NOMO-1 treated with DMSO at 0.1 percent for 48 hours (cell line): ENCODE measurements around the gene METAP1D.

Source experiments
- DNase-seq: peaks from one replicate; lab custom pipeline; 2025; ENCODE audit not compliant: unreplicated experiment; lab: John Stamatoyannopoulos, UW

The METAP1D gene

GRCh38 chr2:172090044-172090961, 90.5 kb downstream of the METAP1D start:
- DNase-seq, result no peak

- no peak for DNase-seq
Observed at GRCh38 chr2:172091000-172091641, 91.4 kb downstream of the METAP1D start.

GRCh38 chr2:172091761-172092566, 92.2 kb downstream of the METAP1D start:
- no peak for DNase-seq

GRCh38 chr2:172092716-172093415, 93.1 kb downstream of the METAP1D start:
- DNase-seq, result no peak

GRCh38 chr2:172093416-172094293, 93.9 kb downstream of the METAP1D start:
- no peak for DNase-seq

- DNase-seq, result no peak
Observed at GRCh38 chr2:172094294-172095145, 94.8 kb downstream of the METAP1D start.

- peak; percentile 48 for DNase-seq
Observed at GRCh38 chr2:172095146-172095904, 95.6 kb downstream of the METAP1D start.

- DNase-seq, result no peak
Observed at GRCh38 chr2:172095905-172096625, 96.3 kb downstream of the METAP1D start.

GRCh38 chr2:172096626-172097547, 97.1 kb downstream of the METAP1D start:
- DNase-seq, result no peak

GRCh38 chr2:172097557-172098131, 97.9 kb downstream of the METAP1D start:
- DNase-seq, result no peak

- no peak for DNase-seq
Observed at GRCh38 chr2:172098287-172098649, 98.5 kb downstream of the METAP1D start.

- no peak for DNase-seq
Observed at GRCh38 chr2:172098650-172099471, 99.1 kb downstream of the METAP1D start.

- no peak for DNase-seq
Observed at GRCh38 chr2:172099472-172100079, 99.8 kb downstream of the METAP1D start.

GRCh38 chr2:172100080-172100934, 100.6 kb downstream of the METAP1D start:
- no peak for DNase-seq
